Transverse colon (tissue), 4 donors: ENCODE results near the gene AP3S1.

ENCODE experiments used
- POLR2A ChIP-seq: fragments of 450-650 bp; IDR thresholded peaks from one replicate; pipeline ENCODE4 v1.6.1; 2016; ENCODE audit warnings: antibody characterized with exemption, mild to moderate bottlenecking, moderate library complexity
- POLR2AphosphoS5 ChIP-seq, 3 donors: sonication (generic); formaldehyde crosslinking; IDR thresholded peaks; one replicate each; pipeline ENCODE4 v1.6.1; 2016; ENCODE audit warnings: antibody characterized with exemption in 3 of 3
- TF ChIP-seq, protein P1 (sequence below), 5 experiments: fragments of 200-600 bp in 3 of 5; fragments of 450-650 bp in 2 of 5; sonication (generic) in 3 of 5; IDR thresholded peaks; 1 replicate in 2 of 5; 2 replicates in 3 of 5; pipeline ENCODE4 v1.5.1; 2016 to 2017; ENCODE audit warnings: antibody characterized with exemption in 5 of 5, inconsistent platforms in 3 of 5, mild to moderate bottlenecking in 2 of 5, moderate library complexity in 1 of 5

GRCh38 chr5:115892021-115892420, 50.3 kb downstream of the AP3S1 start:
- TF ChIP-seq, protein P1, sequence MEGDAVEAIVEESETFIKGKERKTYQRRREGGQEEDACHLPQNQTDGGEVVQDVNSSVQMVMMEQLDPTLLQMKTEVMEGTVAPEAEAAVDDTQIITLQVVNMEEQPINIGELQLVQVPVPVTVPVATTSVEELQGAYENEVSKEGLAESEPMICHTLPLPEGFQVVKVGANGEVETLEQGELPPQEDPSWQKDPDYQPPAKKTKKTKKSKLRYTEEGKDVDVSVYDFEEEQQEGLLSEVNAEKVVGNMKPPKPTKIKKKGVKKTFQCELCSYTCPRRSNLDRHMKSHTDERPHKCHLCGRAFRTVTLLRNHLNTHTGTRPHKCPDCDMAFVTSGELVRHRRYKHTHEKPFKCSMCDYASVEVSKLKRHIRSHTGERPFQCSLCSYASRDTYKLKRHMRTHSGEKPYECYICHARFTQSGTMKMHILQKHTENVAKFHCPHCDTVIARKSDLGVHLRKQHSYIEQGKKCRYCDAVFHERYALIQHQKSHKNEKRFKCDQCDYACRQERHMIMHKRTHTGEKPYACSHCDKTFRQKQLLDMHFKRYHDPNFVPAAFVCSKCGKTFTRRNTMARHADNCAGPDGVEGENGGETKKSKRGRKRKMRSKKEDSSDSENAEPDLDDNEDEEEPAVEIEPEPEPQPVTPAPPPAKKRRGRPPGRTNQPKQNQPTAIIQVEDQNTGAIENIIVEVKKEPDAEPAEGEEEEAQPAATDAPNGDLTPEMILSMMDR (IDR thresholded peaks at IDR 0.05): no peak
- TF ChIP-seq POLR2A (no peak), POLR2AphosphoS5 (IDR thresholded peaks at IDR 0.05) (no peak)
